Glomerular endothelial cell (primary cell): ENCODE results near the gene TMEM30B. TPM values are rescaled to one million over a fixed set of nuclear protein-coding genes. Genes with fewer than 3 reads are reported as not detected.
A peak's percentile ranks its signal among the peaks of the same experiment; 100 is the strongest.

ENCODE experiments used
- DNase-seq: peaks from one replicate; pipeline ENCODE4 v3.0.0-alpha.2; 2011; ENCODE audit warnings: low read depth, low spot score; ENCODE audit errors: extremely low read depth
- total RNA-seq: library from RNA; depleted of rRNA; stranded (reverse); fragments of >200 nt; gene quantifications from 2 replicates; pipeline ENCODE4 v1.2.3, GENCODE V29; 2015

Gene TMEM30B
- total RNA-seq, 1 donor from 2014 or later = 0.12 TPM

- DNase-seq = no peak
Measured at GRCh38 chr14:61300209-61300608, 19.1 kb upstream of the TMEM30B start.

DNA sequence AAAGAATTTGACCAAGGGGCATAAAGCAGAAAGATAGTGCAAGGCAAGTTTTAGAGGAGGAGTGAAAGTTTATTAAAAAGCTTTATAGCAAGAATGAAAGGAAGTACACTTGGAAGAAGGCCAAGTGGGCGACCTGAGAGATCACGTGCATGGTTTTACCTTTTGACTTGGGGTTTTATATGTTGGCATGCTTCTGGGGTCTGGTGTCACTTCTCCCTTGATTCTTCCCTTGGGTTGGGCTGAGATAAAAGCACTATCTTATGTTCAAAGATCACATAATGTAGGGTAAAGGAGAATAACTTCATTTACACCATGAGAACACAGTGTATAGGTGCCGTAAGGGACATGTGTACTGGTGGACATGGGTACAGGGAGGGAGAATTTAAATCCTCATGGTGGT, 17.7 kb upstream of the TMEM30B start:
- no peak for DNase-seq

GRCh38 chr14:61297581-61297980, 16.4 kb upstream of the TMEM30B start:
- no peak for DNase-seq

DNA sequence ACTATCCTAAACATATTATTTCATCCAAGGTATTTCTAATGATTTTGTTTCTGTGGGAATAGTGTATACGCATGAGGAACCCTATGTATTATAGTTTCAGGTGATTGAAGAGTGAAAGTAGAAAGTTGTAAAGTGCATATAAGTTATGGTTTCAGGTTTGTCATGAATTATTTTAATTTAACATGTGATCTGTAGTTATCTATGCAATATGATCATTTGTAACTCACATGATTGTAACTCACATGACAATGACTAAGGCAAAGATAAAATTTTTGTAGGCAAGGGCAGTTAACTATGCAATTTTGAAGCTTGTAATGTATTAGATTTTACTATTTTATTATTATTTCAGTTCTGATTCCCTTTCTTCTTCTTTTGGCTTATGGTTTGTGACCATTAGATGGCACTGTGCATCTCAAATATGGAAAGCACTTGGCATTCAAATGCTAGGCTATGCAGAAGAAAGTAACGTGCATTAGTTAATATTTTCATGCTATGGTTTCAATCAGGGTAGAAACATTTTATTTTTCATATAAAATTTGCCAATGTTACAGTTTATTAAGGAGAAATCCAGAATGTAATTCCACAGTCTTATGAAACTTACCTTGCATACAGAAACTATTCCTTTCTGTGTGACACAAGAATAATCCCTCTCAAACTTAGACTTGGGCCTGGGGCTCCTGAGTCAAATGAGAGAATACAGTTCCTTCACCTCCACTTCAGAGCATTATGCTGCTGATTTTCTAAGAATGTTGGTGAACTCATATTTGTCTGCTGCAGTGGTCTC, 15.8 kb upstream of the TMEM30B start:
- no peak for DNase-seq

DNA sequence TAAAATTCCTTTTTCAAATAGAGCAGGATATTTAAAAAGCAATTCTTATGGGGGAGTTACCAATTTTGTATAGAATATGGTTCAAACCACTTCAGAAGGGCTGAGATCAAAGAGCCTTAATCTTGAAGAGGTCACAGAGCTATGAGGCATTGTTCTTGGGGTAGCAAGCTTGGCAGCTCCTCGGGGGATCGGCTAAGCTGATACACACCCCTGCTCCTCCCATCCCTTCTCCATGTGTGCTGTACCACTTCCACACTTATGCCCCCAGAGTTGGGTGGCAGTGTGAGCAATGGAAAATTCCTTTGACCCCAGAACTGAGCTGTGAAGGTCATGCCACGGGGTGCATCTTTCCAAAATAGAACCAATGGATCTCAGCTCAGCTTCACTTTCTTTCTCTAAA, 15.0 kb upstream of the TMEM30B start:
- no peak for DNase-seq

GRCh38 chr14:61290701-61291100, 9.6 kb upstream of the TMEM30B start:
- no peak for DNase-seq

DNA sequence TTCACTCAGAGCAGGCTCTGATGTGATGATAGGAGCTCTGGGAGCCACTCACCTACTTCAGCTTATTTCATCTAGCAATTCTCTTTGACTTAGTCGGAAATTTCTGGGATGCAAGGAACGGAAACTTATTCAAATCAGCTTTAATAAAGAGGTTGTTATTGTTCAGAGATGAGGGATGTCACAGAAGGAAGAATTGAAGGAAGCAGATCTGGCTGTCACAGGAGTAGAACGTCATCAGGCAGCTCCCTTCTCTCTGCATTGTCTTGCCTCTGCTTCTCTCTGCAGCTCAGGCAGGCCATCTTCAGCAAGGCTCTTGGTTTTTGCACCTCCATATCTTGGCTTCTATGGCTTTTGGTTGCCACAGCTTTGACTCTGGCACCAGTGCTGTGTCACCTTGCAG, 7.6 kb upstream of the TMEM30B start:
- no peak for DNase-seq

DNA sequence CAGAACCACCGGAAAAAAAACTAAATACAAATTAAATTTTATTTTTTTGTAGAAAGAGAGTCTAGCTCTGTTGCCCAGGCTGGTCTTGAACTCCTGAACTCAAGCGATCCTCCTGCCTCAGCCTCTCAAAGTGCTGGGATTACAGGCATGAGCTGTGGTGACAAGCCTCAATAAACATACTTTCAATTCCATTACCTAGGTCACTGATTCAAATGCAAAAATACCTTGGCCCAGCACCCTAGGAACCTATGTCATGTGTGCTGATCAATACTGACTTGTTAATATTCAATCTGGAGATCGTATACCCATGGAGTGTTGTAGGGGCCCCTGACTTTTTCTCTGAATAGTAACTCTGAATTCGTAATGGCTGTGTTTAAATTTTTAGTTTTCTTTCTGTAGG, 7.1 kb upstream of the TMEM30B start:
- DNase-seq = no peak

DNA sequence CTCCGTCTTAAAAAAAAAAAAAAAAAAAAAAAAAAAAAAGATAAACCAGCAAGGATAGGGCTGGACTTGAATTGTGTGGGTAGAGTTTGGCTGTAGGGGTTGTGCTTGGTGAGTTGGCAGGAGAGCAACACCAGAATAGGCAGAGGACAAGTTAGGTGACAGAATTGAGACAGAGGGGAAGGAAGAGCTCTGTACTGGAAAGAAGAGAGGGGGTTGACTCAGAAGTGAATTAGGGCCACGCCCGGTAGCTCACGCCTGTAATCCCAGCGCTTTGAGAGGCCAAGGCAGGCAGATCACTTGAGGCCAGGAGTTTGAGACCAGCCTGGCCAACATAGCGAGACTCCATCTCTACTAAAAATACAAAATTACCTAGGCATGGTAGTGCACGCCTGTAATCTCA, 6.1 kb upstream of the TMEM30B start:
- DNase-seq = no peak

DNA sequence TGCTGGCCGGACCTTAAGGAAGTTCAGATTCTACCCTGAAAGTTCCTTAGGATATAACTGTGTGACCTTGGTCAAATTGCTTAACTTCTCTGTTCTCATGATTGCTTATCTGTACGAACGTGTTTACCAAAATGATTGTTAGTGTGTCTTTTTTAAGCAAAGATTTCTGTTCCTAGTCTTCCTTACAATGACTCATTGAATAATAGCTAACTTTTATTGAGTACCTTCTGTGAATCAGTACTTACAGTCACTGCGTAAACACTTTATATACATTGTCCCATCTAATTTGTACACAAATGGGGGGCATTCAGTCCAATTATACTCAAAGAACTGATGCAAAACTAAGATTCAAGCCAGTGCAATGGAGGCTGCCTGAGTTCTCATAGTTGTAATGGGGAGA, 4.2 kb upstream of the TMEM30B start:
- no peak for DNase-seq

GRCh38 chr14:61284001-61284400, 2.9 kb upstream of the TMEM30B start:
- DNase-seq = no peak

- no peak for DNase-seq
Measured at GRCh38 chr14:61282746-61283145, 1.6 kb upstream of the TMEM30B start.

- DNase-seq = no peak
Measured at GRCh38 chr14:61281948-61282275, 774 bp upstream of the TMEM30B start.

GRCh38 chr14:61280526-61281185, 482 bp downstream of the TMEM30B start:
- no peak for DNase-seq

DNA sequence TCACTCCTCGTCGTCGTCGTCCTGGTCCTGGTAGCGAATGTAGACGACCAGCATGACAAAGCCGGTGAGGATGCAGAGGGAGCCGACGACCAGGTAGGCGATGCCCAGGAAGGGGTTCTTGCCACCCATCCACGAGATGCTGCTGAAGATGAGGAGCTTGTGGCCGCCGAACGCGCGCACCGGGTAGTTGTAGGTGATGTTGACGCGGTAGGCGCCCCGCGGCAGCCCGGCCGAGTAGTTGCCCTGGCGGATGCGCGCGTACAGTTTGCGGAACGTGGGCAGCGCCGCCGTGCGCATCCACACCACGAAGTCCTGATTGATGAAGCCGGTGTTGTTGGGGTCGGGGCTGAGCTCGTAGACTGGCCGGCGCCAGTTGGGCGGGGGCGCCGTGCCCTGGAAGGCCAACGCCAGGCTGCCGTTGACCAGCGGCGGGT, 1.0 kb downstream of the TMEM30B start:
- no peak for DNase-seq

DNA sequence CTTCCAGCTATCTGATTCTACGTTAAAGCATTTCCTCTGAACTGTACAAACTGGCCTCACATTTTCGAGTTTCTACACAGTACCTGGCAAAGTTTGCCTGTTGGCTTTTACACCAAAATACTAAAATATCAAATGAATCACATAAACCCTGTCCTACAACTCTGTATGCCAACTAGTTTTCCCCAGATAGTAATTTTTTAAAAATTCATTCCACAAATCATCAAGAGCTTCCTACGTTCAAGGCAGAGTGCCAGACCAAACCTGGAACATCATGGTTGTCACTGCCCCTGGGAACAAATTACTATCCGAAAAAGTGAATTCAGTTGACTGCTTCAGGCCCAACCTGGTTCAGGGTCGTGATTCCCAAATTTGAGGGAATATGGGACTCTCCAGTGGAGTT, 2.1 kb downstream of the TMEM30B start:
- no peak for DNase-seq

DNA sequence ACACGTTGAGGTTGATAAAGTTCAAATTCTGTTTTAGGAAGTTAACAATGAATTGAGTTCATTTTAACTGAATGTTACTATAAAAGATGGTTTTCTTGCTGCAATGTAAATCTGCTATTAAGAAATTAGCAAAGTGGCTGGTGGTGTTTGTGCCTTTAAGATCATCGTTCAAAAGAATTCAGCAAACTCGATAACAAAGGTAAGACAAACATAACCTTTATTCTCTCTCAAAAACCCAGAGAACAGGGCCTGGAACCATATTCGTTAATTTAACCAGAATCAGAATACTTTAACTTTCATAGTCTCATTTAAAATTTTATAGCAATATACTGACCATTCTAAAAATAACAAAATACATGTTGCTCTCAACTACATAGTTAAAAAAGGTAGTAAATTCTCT, 3.4 kb downstream of the TMEM30B start:
- DNase-seq = no peak

GRCh38 chr14:61277232-61277631, 3.9 kb downstream of the TMEM30B start:
- DNase-seq = no peak

- no peak for DNase-seq
Measured at GRCh38 chr14:61271552-61271951, 9.6 kb downstream of the TMEM30B start.

- DNase-seq = no peak
Measured at GRCh38 chr14:61270714-61271113, 10.4 kb downstream of the TMEM30B start.

- DNase-seq = peak; percentile 55
Measured at GRCh38 chr14:61269321-61270083, 11.6 kb downstream of the TMEM30B start.

- no peak for DNase-seq
Measured at GRCh38 chr14:61268812-61269211, 12.3 kb downstream of the TMEM30B start.
